ENCODE results near the gene MAB21L3. TPM values are rescaled to one million over a fixed set of nuclear protein-coding genes. Genes with fewer than 3 reads are reported as not detected.

The MAB21L3 gene
- total RNA-seq, 1 donor from 2014 or later = 1.2 TPM

- H3K4me3 ChIP-seq = no peak overlapping the region
- H3K9me3 ChIP-seq = no peaks in the 10 kb centered on the region
- H3K27ac ChIP-seq = no peak overlapping the region
- no peak for TF ChIP-seq CTCF (IDR thresholded peaks at IDR 0.05)
- intact Hi-C loops (cut with DNase I) = no loop called here
- DNase-seq (no peak), ATAC-seq (no peak)
- no peaks in the 10 kb centered on the region for H3K36me3 ChIP-seq
- peaks cover 36% of the 10 kb centered on the region for H3K4me1 ChIP-seq
- no peaks in the 10 kb centered on the region for H3K27me3 ChIP-seq (ENCODE audit: low read depth)
Measured at GRCh38 chr1:116163533-116163932, 52.3 kb downstream of the MAB21L3 start.

- no peaks in the 10 kb centered on the region for H3K27me3 ChIP-seq (ENCODE audit: low read depth)
- ATAC-seq (no peak), DNase-seq (no peak)
- H3K4me1 ChIP-seq = peaks cover 40% of the 10 kb centered on the region
- intact Hi-C loops (cut with DNase I) = no loop called here
- TF ChIP-seq CTCF (IDR thresholded peaks at IDR 0.05) = no peak
- no peaks in the 10 kb centered on the region for H3K9me3 ChIP-seq
- peak overlapping the region; percentile 71 for H3K27ac ChIP-seq
- H3K36me3 ChIP-seq = no peaks in the 10 kb centered on the region
- no peak overlapping the region for H3K4me3 ChIP-seq
Measured at GRCh38 chr1:116164150-116164549, 53.0 kb downstream of the MAB21L3 start.

- intact Hi-C loops (cut with DNase I) = no loop called here
- no peaks in the 10 kb centered on the region for H3K27me3 ChIP-seq (ENCODE audit: low read depth)
- H3K27ac ChIP-seq = peak overlapping the region; percentile 71
- no peak for TF ChIP-seq CTCF (IDR thresholded peaks at IDR 0.05)
- DNase-seq = no peak
- H3K4me1 ChIP-seq = peaks cover 40% of the 10 kb centered on the region
- H3K4me3 ChIP-seq = no peak overlapping the region
- H3K36me3 ChIP-seq = no peaks in the 10 kb centered on the region
- H3K9me3 ChIP-seq = no peaks in the 10 kb centered on the region
- ATAC-seq = no peak
Measured at GRCh38 chr1:116164604-116165368, 53.6 kb downstream of the MAB21L3 start.

GRCh38 chr1:116165572-116165971 is 54.4 kb downstream of the MAB21L3 start:
- intact Hi-C loops (cut with DNase I) = no loop called here
- TF ChIP-seq CTCF (IDR thresholded peaks at IDR 0.05) = no peak
- H3K4me1 ChIP-seq = peaks cover 40% of the 10 kb centered on the region
- no peaks in the 10 kb centered on the region for H3K36me3 ChIP-seq
- H3K4me3 ChIP-seq = no peak overlapping the region
- H3K27ac ChIP-seq = peak overlapping the region; percentile 71
- no peaks in the 10 kb centered on the region for H3K9me3 ChIP-seq
- no peaks in the 10 kb centered on the region for H3K27me3 ChIP-seq (ENCODE audit: low read depth)
- DNase-seq = no peak
- ATAC-seq = no peak

GRCh38 chr1:116166011-116166571 is 54.9 kb downstream of the MAB21L3 start:
- Histone ChIP-seq H3K4me1 (peaks cover 40% of the 10 kb centered on the region), H3K4me3 (no peak overlapping the region), H3K27me3 (ENCODE audit: low read depth) (no peaks in the 10 kb centered on the region), H3K36me3 (no peaks in the 10 kb centered on the region), H3K27ac (no peak overlapping the region), H3K9me3 (no peaks in the 10 kb centered on the region)
- ATAC-seq (no peak), DNase-seq (no peak)
- intact Hi-C loops (cut with DNase I) = no loop called here
- no peak for TF ChIP-seq CTCF (IDR thresholded peaks at IDR 0.05)

Measured in lower lobe of right lung (tissue), 2 donors.